Endothelial cell of umbilical vein (primary cell): ENCODE data around the gene GANC. TPM values are rescaled to one million over a fixed set of nuclear protein-coding genes. Genes with fewer than 3 reads are reported as not detected.

ENCODE experiments used
- BruUV-seq: library from RNA; stranded (reverse); fragments of 400-500 nt; replicated peaks from 2 replicates; lab custom pipeline; 2021; lab: Mats Ljungman, UMichigan
- CTCF ChIA-PET: fragments of 300-600, 350-600 bp; sonication (Branson Sonifier 250); formaldehyde crosslinking; loops from one replicate; lab custom pipeline; 2021; ENCODE audit warnings: antibody characterized with exemption, inconsistent platforms; lab: Charles Lee
- POLR2A ChIA-PET: fragments of 300-600, 350-600 bp; sonication (Branson Sonifier 250); formaldehyde crosslinking; loops from one replicate; lab custom pipeline; 2021; ENCODE audit warnings: antibody characterized with exemption, inconsistent platforms; lab: Charles Lee
- DNase-seq: peaks from one replicate; pipeline ENCODE4 v3.0.0-alpha.2; 2011; ENCODE audit warnings: low read depth, low spot score
- FAIRE-seq: peaks from 2 replicates; lab custom pipeline; 2011; peaks lifted over from hg19 to GRCh38; lab: Jason Lieb, UNC
- H2AFZ ChIP-seq: 2 replicates; pipeline ENCODE4 v1.6.0; 2012; ENCODE audit warnings: low read depth, low read length, control low read depth, inconsistent platforms
- H3K27ac ChIP-seq: 2 replicates; pipeline ENCODE4 v1.5.1; 2011; ENCODE audit warnings: low read depth, mild to moderate bottlenecking, control low read depth, low read length, moderate library complexity; ENCODE audit not compliant: insufficient read depth
- H3K27me3 ChIP-seq, 2 experiments: 2 replicates each; pipeline versions ENCODE4 v1.6.0 to v1.6.1; 2011; ENCODE audit warnings: low read length in 2 of 2, mixed read lengths in 1 of 2; ENCODE audit not compliant: control insufficient read depth in 2 of 2, insufficient read depth in 2 of 2
- H3K36me3 ChIP-seq, 2 experiments: 2 replicates in 1 of 2; 3 replicates in 1 of 2; pipeline ENCODE4 v1.5.1; 2011; ENCODE audit warnings: low read length in 2 of 2, mild to moderate bottlenecking in 1 of 2, moderate library complexity in 1 of 2; ENCODE audit not compliant: control insufficient read depth in 2 of 2, insufficient read depth in 2 of 2; ENCODE audit errors: extremely low read depth in 1 of 2
- H3K4me1 ChIP-seq: 3 replicates; pipeline ENCODE4 v1.5.1; 2011; ENCODE audit warnings: mild to moderate bottlenecking, low read length; ENCODE audit not compliant: control insufficient read depth, insufficient read depth; ENCODE audit errors: extremely low read depth
- H3K4me2 ChIP-seq: 2 replicates; pipeline ENCODE4 v1.6.1; 2011; ENCODE audit warnings: low read length, control low read depth, mixed read lengths; ENCODE audit not compliant: insufficient read depth
- H3K4me3 ChIP-seq, 3 experiments: fragments of 200-600 bp in 1 of 3; sonication (generic), shearing (Covaris generic) in 1 of 3; replicated peaks in 1 of 3; 2 replicates each; pipeline ENCODE4 v1.5.1; 2011 to 2016; ENCODE audit warnings: control low read depth in 3 of 3, low read length in 3 of 3, mild to moderate bottlenecking in 2 of 3, inconsistent platforms in 1 of 3, low read depth in 1 of 3, moderate library complexity in 1 of 3; ENCODE audit not compliant: insufficient read depth in 1 of 3
- H3K79me2 ChIP-seq: 2 replicates; pipeline ENCODE4 v1.6.0; 2012; ENCODE audit warnings: low read length, inconsistent platforms; ENCODE audit not compliant: control insufficient read depth, insufficient read depth
- H3K9ac ChIP-seq: replicated peaks from 2 replicates; pipeline ENCODE3; 2011; ENCODE audit warnings: low read length, control low read depth; ENCODE audit not compliant: insufficient read depth; ENCODE audit errors: extremely low read depth
- H3K9me1 ChIP-seq: replicated peaks from 3 replicates; pipeline ENCODE4 v1.6.0; 2011; ENCODE audit warnings: mild to moderate bottlenecking, low read length; ENCODE audit not compliant: control insufficient read depth, insufficient read depth; ENCODE audit errors: extremely low read depth
- H3K9me3 ChIP-seq: replicated peaks from 2 replicates; pipeline ENCODE4 v1.5.1; 2012; ENCODE audit warnings: low read length, inconsistent platforms; ENCODE audit not compliant: control insufficient read depth, insufficient read depth
- H4K20me1 ChIP-seq: replicated peaks from 2 replicates; pipeline ENCODE3; 2011; ENCODE audit warnings: mild to moderate bottlenecking, low read length; ENCODE audit not compliant: control insufficient read depth, insufficient read depth; ENCODE audit errors: extremely low read depth
- EZH2 ChIP-seq: IDR thresholded peaks from 2 replicates; pipeline ENCODE4 v1.6.1; 2012; ENCODE audit warnings: borderline replicate concordance, low read depth, mild to moderate bottlenecking, moderate library complexity, low read length, inconsistent platforms; ENCODE audit not compliant: severe bottlenecking
- FOS ChIP-seq: IDR thresholded peaks from 2 replicates; pipeline ENCODE4 v1.6.1; 2011; ENCODE audit warnings: mild to moderate bottlenecking, low read length, moderate library complexity, borderline replicate concordance; ENCODE audit not compliant: insufficient read depth
- GATA2 ChIP-seq: IDR thresholded peaks from 2 replicates; pipeline ENCODE4 v1.7.0; 2011; ENCODE audit warnings: low read depth, mild to moderate bottlenecking, moderate library complexity, mixed read lengths, low read length; ENCODE audit not compliant: insufficient read length, insufficient read depth
- JUN ChIP-seq: IDR thresholded peaks from 2 replicates; pipeline ENCODE4 v1.6.1; 2011; ENCODE audit warnings: borderline replicate concordance, low read depth; ENCODE audit not compliant: insufficient read length, insufficient read depth
- MYC ChIP-seq: IDR thresholded peaks from one replicate; pipeline ENCODE4 v1.6.1; 2011; ENCODE audit warnings: mild to moderate bottlenecking, low read depth, low read length
- POLR2A ChIP-seq: IDR thresholded peaks from 2 replicates; pipeline ENCODE4 v1.6.1; 2012; ENCODE audit warnings: low read depth, mild to moderate bottlenecking, control low read depth, low read length
- POLR2AphosphoS5 ChIP-seq: IDR thresholded peaks from 2 replicates; pipeline ENCODE4 v1.6.1; 2012; ENCODE audit warnings: low read depth, mild to moderate bottlenecking, control low read depth, low read length, moderate library complexity; ENCODE audit not compliant: insufficient read depth
- dilution Hi-C: fragments of 300-500 bp; cut with MboI; formaldehyde crosslinking; loops from one replicate; pipeline ENCODE4 v1.15.0; 2019; ENCODE audit warnings: low sequenced_read_pairs; ENCODE audit not compliant: extremely low pct_ligation_motif_present
- intact Hi-C: fragments of 100-400 bp; cut with micrococcal nuclease; formaldehyde crosslinking; loops from one replicate; pipeline ENCODE4 v1.10.0; 2022
- polyA plus RNA-seq, 4 experiments: library from polyadenylated mRNA; depleted of rRNA in 3 of 4; stranded (reverse) in 3 of 4; unstranded in 1 of 4; fragments of >200 nt; gene quantifications; 2 replicates each; pipeline versions ENCODE4 v1.2.1 to v1.2.3, GENCODE V29; 2011 to 2012; ENCODE audit warnings: missing spikeins in 1 of 4
- total RNA-seq: library from RNA; stranded (reverse); gene quantifications from 2 replicates; pipeline ENCODE4 v1.2.3, GENCODE V29; 2021
- TF ChIP-seq, protein P1 (sequence below): IDR thresholded peaks from 2 replicates; pipeline ENCODE4 v1.6.1; 2011; ENCODE audit not compliant: insufficient read depth, insufficient read length
- TF ChIP-seq, protein P2 (sequence below), 2 donors: IDR thresholded peaks; 1 replicate in 1 of 2; 2 replicates in 1 of 2; pipeline ENCODE4 v1.5.1; 2011; ENCODE audit warnings: low read length in 2 of 2, mild to moderate bottlenecking in 2 of 2, moderate library complexity in 2 of 2, control low read depth in 1 of 2, inconsistent platforms in 1 of 2, low read depth in 1 of 2; ENCODE audit not compliant: insufficient read depth in 1 of 2; ENCODE audit errors: extremely low read depth in 1 of 2

GANC gene
- total and polyA plus RNA-seq, 2 donors (not counting 3 experiments of a cell fraction or from before 2014, with no cell fraction given): 8.5 to 17.8 TPM

DNA sequence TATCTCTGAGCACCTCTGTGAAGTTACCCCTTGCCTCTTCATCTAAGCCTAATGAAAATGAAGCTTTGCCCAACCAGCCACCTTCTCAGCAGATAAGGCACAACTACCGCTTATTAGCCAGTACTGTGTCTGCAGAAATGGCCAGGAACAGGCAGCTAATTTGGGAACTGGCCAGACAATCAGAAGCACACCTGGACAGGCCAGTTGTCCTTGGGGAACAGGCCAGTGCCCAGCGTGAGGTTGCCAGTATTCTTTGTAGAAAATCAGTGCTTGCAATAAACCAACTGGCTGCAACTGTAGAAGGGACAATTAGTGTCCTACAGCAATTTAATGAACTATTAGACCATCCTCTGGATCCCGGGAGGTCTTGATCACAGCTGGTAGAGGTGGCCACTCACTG lies 10.7 kb downstream of the GANC start:
- no peaks in the 10 kb centered on the region for H3K9me3 ChIP-seq
- TF ChIP-seq FOS: no peak
- TF ChIP-seq JUN: no peak
- no peak for TF ChIP-seq POLR2A
- TF ChIP-seq, protein P1, sequence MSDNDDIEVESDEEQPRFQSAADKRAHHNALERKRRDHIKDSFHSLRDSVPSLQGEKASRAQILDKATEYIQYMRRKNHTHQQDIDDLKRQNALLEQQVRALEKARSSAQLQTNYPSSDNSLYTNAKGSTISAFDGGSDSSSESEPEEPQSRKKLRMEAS: no peak
- no peak for TF ChIP-seq POLR2AphosphoS5
- TF ChIP-seq EZH2: no peak
- TF ChIP-seq, protein P2, sequence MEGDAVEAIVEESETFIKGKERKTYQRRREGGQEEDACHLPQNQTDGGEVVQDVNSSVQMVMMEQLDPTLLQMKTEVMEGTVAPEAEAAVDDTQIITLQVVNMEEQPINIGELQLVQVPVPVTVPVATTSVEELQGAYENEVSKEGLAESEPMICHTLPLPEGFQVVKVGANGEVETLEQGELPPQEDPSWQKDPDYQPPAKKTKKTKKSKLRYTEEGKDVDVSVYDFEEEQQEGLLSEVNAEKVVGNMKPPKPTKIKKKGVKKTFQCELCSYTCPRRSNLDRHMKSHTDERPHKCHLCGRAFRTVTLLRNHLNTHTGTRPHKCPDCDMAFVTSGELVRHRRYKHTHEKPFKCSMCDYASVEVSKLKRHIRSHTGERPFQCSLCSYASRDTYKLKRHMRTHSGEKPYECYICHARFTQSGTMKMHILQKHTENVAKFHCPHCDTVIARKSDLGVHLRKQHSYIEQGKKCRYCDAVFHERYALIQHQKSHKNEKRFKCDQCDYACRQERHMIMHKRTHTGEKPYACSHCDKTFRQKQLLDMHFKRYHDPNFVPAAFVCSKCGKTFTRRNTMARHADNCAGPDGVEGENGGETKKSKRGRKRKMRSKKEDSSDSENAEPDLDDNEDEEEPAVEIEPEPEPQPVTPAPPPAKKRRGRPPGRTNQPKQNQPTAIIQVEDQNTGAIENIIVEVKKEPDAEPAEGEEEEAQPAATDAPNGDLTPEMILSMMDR (IDR thresholded peaks at IDR 0.05; ENCODE audit: extremely low read depth in 1 of 2, insufficient read depth in 1 of 2, low read depth in 1 of 2, low read length in 2 of 2): no peak
- no peak for TF ChIP-seq GATA2
- TF ChIP-seq MYC: no peak
- no peaks in the 10 kb centered on the region for H3K79me2 ChIP-seq
- POLR2A ChIA-PET: no interaction called here
- no TSS peak for BruUV-seq
- H4K20me1 ChIP-seq: no peaks in the 10 kb centered on the region
- DNase-seq (no peak), FAIRE-seq (no peak)
- H2AFZ ChIP-seq: no peak overlapping the region
- H3K9me1 ChIP-seq: no peaks in the 10 kb centered on the region
- H3K27ac ChIP-seq: no peak overlapping the region
- intact Hi-C loops: no loop called here
- no peaks in the 10 kb centered on the region for H3K27me3 ChIP-seq
- no peak overlapping the region for H3K4me2 ChIP-seq
- dilution Hi-C loops: no loop called here
- H3K4me1 ChIP-seq: no peaks in the 10 kb centered on the region
- H3K36me3 ChIP-seq: no peaks in the 10 kb centered on the region
- no peak overlapping the region for H3K4me3 ChIP-seq
- H3K9ac ChIP-seq: no peak overlapping the region
- CTCF ChIA-PET: interaction anchor here (1.0 kb wide), 1 partner anchor 101 kb away, joined by 4 read pairs; no protein-coding TSS in a partner anchor
